Measurements from ENCODE around the gene S100A4.
A peak's percentile ranks its signal among the peaks of the same experiment; 100 is the strongest.
"Not testable (repeated sequence)": the region's sequence is repeated elsewhere in the genome, so short reads cannot be mapped to it uniquely, and the experiment has no call there.

The S100A4 gene

DNA sequence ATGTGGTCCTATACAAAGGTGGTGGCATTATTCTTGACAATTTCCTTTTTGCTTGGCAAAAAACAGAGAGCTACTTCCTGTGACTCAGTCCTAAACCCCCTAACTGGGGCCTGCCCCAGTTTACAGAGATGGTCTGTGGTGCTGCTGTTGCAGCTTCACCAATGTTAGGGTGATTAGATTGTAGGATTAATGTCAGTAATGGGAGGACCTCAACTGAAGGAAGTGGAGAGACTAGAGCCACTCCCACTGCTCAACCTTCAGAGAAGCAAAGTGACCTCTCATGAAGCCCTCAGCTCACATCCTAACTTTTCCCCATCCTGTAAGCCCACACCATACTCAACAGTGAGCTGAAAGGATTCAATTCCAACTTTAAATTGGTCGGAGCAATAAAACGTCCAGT, 13.4 kb downstream of the S100A4 start:
- DNase-seq, result no peak

- DNase-seq, result no peak
Measured at GRCh38 chr1:153531638-153532037, 14.0 kb downstream of the S100A4 start.

DNA sequence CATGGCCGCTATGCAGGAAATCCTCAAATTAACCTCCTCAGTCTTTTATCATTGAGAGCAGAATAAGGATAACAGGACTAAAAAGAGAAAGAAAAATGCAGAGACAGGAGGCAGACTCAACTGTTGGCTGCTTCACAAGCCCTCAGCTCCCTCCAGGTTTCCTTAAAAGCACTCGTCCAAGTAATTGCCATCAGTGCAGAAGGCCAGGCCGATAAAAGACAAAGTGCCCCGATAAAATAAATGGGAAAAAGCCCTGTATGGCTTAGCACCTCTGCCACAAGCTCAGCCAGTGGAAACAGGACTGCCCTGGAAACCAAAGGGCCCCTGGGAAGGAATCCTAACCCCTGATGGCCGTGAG, 17.9 kb downstream of the S100A4 start:
- no peak for DNase-seq

- DNase-seq, result no peak
Measured at GRCh38 chr1:153527023-153527682, 18.5 kb downstream of the S100A4 start.

DNA sequence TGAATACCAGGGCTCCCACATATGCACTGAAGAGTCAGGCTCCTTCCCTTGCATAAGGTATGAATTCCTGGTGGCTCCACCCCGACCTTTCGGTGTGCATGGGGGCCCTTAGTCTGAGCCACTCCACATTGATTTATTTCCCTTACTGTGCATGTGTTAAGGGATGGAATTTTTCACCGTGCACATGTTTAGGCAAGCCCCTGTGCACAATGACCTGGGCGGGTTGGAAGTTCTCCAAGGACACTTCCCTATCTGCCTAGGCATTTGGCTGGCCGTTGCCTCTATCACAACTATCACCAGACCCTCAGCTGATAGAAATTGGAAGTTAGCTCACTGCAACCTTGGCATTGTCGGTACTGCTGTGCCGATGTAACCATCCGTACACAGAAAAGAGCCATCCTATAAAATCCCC, 19.5 kb downstream of the S100A4 start:
- DNase-seq, result no peak

- no peak for DNase-seq
Measured at GRCh38 chr1:153525088-153525728, 20.4 kb downstream of the S100A4 start.

GRCh38 chr1:153522353-153523048, 23.1 kb downstream of the S100A4 start:
- DNase-seq, result not testable (repeated sequence)

GRCh38 chr1:153521808-153522207, 23.8 kb downstream of the S100A4 start:
- DNase-seq, result not testable (repeated sequence)

DNA sequence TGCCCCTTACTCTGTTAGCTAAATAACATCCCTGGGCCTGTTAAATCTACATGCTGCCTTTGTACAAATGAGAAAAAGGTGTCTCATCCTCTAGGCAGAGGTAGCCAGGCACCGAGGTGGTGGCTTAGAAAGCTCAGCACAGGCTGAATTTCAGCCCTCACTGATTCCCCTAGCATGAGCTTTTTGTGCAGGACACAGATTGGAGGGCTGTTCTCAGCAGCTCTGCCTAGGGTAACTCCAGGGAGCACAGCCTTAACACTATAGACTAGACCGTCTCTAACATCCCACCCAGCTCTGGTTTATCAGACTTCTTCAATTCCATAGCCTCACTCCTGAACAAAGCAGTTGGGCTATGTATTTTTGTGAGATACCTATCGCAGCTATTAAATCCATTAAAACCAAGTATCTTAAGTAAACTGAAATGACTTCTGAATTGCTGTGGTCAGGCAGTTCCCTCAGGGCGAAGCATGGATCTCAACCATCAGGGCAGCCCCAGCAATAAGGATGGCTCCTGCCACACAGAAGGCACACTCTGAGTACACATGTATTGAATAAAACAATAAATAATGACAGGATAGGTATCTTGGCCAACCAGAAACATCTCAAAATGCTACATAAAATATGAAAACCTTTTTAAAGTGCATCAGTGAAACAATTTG, 24.7 kb downstream of the S100A4 start:
- DNase-seq, result no peak

- DNase-seq, result not testable (repeated sequence)
Measured at GRCh38 chr1:153520137-153520691, 25.4 kb downstream of the S100A4 start.

- no peak for DNase-seq
Measured at GRCh38 chr1:153519242-153519641, 26.4 kb downstream of the S100A4 start.

DNA sequence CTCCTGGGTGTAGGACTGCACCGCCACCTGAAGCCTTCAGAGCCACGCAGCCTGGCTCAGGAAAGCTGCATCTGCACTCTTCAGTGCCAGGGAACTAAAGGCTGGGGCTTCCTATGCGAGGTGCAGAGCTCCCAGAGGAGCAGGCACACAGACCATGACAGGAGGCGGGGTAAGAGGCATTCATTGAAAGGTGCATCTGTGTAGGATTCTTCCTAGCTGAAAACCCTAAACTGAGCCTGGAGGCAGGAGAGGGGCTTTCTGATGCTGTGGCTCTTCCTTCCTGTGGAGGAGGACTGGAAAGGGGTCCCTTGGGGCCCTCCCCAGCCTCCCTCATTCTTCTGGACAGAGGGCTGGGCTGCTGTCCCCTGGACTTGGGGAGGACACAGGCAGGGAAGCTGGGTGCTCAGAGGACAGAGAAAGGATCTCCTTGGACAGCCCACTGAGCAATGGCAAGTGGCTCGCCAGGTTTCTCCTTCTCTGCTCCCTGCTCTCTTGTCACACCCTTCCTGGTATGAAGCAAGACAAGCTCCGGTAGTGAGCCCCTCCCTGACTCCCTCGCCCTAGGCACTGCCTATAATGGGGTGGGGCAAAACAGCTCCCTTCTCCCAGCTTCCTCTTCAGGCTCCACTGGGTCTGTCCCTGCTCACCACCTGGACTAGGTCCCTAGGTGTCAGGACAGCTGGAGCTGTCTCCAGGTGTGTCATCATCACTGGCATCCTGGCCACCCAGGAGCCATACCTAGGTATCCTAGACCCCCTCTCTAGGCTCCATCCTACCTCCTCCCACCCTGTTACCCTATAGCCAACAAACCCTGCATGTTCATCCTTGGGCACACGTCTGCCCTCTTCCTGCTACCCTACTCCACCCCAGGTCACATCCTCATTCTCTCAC, 29.9 kb downstream of the S100A4 start:
- no peak for DNase-seq

- DNase-seq, result no peak
Measured at GRCh38 chr1:153513666-153514065, 31.9 kb downstream of the S100A4 start.

GRCh38 chr1:153513023-153513422, 32.6 kb downstream of the S100A4 start:
- DNase-seq, result no peak

DNA sequence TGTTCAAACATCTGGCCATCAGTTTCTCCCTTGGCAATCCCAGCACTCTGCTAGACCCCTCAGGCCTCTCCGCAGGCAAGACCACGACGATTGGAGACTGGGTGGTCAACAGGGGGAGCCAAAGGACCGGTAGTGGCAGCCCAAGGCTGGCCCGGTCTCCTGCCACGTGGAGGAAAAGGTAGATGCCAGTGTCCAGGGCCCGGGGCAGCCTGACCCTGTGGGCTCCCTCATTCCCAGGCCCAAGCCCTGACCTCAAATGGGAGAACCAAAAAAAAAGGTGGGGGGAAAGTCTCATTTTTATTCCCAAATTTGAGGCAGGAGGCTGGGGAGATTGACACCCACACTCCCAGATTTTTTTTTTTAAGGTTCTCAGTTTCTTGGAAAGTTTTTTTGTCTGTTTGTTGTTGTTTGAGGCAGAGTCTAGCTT, 34.6 kb downstream of the S100A4 start:
- peak; percentile 79 for DNase-seq

DNA sequence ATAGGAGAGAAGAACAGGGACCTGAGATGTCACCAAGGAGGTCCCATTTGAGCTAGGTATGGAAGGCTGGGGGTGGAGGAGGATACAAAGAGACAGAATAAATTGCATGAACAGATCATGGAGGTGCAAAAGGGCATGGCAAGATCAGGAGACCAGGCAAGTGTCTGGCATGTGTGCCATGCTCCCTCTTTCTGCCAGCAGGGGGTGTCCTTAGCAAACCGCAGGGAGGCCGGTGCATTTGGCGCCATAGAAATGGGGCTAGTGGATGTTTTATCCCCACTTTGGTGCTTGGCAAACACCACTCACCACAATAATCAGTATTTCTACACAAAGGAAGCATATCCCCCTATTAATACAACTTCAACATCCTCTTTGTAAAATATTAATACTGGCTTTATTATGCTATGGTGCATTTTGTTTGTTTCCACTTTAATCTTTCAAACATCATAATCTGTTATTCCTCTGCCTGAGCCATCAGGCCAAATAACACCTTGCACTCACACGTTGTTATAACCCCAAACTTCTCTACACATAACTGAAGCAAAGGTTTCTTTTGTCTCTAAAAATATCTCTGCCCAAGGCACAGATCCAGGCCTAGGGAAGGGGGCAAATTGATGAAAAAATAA, 35.8 kb downstream of the S100A4 start:
- peak; percentile 55 for DNase-seq

- no peak for DNase-seq
Measured at GRCh38 chr1:153509036-153509435, 36.6 kb downstream of the S100A4 start.

GRCh38 chr1:153507926-153508583, 37.6 kb downstream of the S100A4 start:
- no peak for DNase-seq

- no peak for DNase-seq
Measured at GRCh38 chr1:153506831-153507413, 38.7 kb downstream of the S100A4 start.

GRCh38 chr1:153506386-153506785, 39.2 kb downstream of the S100A4 start:
- DNase-seq, result no peak

GRCh38 chr1:153505576-153505975, 40.0 kb downstream of the S100A4 start:
- no peak for DNase-seq
